ENCODE measurements around the gene SPDYC.

- TF ChIP-seq POLR2AphosphoS5 (IDR thresholded peaks at IDR 0.05; ENCODE audit: low read depth, low read length): no peak
- no peak for TF ChIP-seq SIN3A (IDR thresholded peaks at IDR 0.05; ENCODE audit: borderline replicate concordance, insufficient read depth, low read length)
These were observed 14.1 kb downstream of the SPDYC start for GRCh38 chr11:65184146-65184545.

Measured in PFSK-1 (cell line).